GM12864 (cell line): Measurements from ENCODE around the gene RNF217.

ENCODE experiments used
- DNase-seq: peaks from one replicate; pipeline ENCODE4 v3.0.0-alpha.2; 2011; ENCODE audit warnings: low read depth
- H3K4me3 ChIP-seq: 2 replicates; pipeline ENCODE4 v1.5.1; 2011; ENCODE audit warnings: mild to moderate bottlenecking, low read depth, low read length, control low read depth
- TF ChIP-seq, protein P1 (sequence below): IDR thresholded peaks from 2 replicates; pipeline ENCODE4 v1.5.1; 2011; ENCODE audit warnings: low read depth, mild to moderate bottlenecking, moderate library complexity, low read length, control low read depth, inconsistent platforms; ENCODE audit errors: missing control alignments

Gene RNF217

DNA sequence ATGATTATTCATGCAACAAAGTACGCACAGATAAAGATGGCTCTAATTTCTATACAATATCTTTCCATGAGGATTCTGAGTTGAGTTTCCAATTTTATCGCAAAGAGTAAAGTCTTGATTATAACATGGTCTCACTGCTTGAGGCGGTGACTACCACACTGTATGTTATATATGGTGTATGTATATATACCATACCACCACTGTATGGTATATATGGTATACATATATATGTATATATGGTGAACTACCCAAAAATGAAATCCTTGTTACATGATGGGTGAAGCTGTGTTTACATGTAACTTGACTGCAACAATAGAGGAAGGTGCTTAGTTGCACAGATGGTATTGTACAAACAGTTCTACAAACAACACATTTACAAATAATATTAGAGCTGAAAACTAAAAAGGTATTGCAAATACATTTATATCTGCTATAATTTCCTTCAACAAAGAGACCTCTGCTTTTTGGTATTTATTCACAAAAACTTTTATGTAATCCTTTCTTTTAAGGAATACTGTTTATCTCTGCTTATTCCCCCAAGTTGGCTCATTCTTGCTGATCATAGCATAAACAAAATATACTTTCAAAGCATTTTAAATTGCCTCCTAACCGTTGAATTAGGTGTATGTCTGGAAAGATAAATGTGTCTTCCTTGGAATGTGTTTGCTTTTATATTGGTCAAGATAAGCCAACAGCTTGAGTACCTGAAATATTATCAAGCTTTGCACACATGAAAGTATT is 113.7 kb downstream of the RNF217 start:
- DNase-seq: no peak
- no peak overlapping the region for H3K4me3 ChIP-seq
- TF ChIP-seq, protein P1, sequence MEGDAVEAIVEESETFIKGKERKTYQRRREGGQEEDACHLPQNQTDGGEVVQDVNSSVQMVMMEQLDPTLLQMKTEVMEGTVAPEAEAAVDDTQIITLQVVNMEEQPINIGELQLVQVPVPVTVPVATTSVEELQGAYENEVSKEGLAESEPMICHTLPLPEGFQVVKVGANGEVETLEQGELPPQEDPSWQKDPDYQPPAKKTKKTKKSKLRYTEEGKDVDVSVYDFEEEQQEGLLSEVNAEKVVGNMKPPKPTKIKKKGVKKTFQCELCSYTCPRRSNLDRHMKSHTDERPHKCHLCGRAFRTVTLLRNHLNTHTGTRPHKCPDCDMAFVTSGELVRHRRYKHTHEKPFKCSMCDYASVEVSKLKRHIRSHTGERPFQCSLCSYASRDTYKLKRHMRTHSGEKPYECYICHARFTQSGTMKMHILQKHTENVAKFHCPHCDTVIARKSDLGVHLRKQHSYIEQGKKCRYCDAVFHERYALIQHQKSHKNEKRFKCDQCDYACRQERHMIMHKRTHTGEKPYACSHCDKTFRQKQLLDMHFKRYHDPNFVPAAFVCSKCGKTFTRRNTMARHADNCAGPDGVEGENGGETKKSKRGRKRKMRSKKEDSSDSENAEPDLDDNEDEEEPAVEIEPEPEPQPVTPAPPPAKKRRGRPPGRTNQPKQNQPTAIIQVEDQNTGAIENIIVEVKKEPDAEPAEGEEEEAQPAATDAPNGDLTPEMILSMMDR: no peak

DNA sequence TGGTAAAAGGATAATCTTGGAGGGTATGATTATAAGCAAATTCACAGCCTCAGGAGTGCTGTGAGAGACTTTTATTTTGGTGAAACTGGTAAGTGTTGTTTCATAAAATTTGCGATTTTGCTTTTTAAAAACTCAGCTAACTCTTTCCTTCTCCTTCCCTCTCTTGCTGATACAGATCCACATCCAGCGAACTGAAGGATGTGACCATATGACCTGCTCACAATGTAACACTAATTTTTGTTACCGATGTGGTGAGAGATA is 114.2 kb downstream of the RNF217 start:
- TF ChIP-seq, protein P1: no peak
- H3K4me3 ChIP-seq: no peak overlapping the region
- no peak for DNase-seq

DNA sequence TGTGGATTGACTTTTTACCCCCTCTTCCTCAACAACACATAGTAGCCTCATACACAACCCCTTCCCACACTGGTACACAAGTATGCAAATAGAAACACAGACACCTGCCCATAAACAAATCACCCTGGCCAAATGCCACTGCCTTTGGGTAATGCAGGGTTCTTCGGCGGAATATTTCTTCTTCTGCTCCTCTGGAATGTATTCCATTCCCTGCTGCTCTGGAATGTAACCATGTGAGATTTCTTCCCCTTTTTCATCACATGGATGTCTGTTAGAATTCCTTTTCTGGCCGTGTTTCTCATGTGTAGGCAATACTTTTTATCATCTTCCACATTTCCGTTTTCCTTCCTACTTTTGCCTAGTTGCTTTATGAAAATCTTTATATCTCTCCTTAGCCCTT is 115.2 kb downstream of the RNF217 start:
- H3K4me3 ChIP-seq: no peak overlapping the region
- DNase-seq: no peak
- TF ChIP-seq, protein P1: no peak

DNA sequence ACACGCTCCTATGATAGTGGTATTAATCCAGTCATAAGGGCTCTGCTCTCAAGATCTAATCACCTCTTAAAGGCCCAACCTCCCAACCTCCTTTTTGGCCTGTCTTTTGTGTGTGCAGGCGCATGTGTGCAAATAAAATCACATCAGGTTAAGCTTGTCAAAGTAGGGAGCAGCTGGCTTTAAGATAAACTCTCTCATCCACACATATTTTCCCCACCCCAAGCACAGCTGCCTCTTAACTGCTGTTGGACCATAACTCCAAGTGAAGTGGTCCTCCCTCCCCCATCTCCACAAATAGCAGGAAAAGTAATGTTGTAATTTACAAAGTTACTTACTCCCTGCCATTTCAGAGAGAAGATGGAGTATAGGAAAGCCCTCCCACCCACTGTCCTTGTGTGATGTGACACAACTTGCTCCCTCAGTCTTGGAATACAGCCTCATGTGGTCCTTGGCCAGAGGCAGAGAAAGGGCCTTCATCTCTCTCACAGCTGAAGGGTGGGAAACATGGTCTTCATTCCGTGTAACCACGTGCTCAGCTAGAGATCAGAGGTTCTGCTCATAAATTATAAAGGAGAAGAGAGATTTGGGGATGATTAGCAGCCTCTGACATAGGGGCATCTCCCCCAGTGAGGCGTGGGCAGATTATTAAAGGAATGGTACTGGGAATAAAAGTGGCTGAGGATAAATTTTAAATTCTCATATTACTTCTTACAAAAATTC is 116.5 kb downstream of the RNF217 start:
- no peak for DNase-seq
- TF ChIP-seq, protein P1: no peak

DNA sequence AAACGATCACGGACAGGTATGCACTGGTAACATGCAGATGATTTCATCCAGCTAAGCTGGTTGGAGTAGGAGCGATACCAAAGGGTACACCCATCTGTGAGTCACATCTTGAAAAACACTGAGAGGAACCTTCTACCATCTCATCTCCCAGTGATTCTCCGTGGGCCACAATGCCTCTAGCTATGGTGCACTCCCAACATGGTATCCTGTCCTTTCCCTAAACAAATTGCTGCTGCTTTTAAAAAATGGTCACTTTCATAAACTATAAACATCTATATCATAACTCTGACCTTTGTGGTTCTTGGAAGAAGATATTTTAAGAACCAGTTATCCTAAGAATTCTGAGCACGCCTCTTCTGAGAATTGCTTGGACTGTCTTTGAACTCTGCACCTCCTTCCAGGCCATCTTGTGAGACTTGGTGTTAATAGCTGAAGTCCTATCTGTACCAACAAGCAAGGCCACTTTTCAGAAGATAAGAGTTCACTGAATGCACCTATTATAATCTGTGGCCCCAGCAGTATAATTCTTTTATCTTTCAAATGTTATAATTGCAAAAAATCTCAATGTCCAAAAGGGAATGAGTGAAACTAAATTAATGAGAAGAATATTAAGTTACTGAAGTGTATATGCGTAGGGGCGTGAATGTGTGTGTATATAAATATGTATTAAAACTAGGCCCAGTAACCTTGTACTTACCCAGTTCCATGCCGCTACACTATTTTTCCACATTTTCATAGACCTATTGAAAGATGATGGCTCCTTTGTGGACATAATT is 120.9 kb downstream of the RNF217 start:
- no peak for DNase-seq
- TF ChIP-seq, protein P1: no peak

More for the DNA sequence above, 116.5 kb downstream of the RNF217 start:
- H3K4me3 ChIP-seq: no peak overlapping the region

DNA sequence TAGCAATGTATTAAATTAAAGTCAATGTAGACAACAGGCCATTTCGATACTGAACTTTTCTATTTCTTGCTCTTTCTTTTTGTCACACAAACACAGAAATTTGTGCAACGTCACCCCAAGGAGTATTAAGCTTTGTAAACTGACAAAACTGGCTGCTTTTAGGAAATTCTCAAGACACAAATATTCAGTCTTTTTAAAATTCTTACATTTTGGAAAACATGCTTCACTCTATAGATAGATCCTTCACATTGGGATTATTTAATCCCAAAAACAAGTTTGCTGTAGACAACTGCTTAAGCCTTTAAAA is 121.4 kb downstream of the RNF217 start:
- TF ChIP-seq, protein P1: no peak
- no peak for DNase-seq
- no peak overlapping the region for H3K4me3 ChIP-seq

More for the DNA sequence above, 120.9 kb downstream of the RNF217 start:
- no peak overlapping the region for H3K4me3 ChIP-seq
